Stimulated activated CD8-positive, alpha-beta memory T cell treated with anti-CD3 and anti-CD28 coated beads, Interleukin-15, amount 100 ng/mL, for 1 hour (primary cell): ENCODE data around the gene ITGAL.

Experiments
- DNase-seq: peaks from one replicate; pipeline ENCODE4 v3.0.0-alpha.2; 2020; ENCODE audit warnings: low read depth

Gene ITGAL

DNA sequence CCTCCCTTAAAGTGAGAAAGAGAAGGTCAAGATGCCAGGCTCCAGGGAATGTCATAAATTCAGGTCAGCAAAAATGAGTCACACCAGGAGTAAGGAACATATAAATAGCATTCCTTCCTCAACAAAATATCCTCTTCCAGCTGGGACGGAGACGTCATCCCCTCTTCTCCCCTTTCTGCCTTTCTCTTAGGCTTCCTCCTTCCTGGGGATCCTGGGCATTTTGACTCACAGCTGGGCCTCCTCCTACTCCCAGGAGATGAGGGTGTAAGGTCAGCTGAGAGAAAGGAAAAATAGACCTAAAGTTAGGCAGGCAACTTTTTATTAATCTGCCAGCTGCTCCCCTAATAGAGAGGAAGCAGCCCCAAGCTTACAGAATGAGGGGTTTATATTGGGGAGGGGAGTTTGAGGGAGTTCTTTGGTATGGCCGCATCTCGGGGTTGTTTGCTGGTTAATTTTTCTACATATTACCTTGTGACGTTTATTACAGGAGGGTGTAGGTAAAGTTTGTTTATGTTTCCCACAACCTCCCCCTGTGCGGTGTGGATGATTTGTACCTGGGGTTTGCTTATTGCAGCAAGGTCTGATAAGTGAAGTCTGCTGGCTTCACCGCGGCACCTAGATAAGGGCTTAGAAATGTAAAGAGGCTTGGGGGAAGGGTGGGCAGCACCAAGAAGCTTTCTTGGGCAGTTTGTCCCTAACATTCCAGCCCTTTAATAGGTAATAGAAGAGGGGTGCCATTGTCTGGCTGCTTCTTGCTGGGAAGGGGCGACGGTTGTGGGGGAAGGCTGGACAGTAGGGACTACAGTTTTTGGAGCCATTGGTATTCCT, 69.2 kb downstream of the ITGAL start:
- no peak for DNase-seq

DNA sequence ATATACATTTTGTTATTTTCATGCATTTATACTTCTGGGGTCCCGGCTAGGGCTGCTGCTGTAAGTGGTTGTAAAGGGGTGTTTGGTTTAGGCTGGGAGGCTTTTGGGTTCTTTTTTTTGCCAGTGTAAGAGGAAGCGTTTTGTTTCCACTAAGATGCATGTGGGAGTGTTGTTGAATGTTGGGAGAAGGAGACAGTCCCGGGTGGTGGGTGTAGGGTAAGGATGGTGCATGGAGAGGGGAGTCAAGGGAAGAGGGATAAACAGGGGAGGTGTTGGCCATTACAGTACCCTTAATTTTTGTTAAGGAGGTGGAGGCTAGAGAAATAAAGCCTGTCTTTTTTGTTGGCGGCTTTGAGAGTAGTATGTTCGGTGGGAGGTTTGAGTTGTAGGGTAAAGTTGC, 70.5 kb downstream of the ITGAL start:
- no peak for DNase-seq

DNA sequence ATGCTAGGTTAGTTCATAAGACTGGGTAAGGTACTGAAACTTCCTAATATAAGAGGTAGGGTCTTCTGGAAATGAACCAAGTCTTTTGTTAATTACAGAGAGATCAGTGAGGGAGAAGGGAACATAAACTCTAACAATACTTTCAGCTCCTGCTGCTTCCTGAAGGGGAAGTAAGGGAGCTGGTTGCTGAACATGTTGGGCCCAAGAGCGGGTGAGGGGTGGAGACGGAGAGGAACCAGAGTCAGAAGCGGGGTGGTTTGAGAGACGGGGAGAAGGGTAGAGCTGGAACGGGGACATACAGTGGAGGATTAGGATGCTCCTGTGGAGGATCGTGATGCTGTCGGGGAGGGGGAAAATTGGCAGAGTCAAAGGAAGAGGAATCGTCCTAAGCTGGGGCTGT, 73.6 kb downstream of the ITGAL start:
- no peak for DNase-seq

DNA sequence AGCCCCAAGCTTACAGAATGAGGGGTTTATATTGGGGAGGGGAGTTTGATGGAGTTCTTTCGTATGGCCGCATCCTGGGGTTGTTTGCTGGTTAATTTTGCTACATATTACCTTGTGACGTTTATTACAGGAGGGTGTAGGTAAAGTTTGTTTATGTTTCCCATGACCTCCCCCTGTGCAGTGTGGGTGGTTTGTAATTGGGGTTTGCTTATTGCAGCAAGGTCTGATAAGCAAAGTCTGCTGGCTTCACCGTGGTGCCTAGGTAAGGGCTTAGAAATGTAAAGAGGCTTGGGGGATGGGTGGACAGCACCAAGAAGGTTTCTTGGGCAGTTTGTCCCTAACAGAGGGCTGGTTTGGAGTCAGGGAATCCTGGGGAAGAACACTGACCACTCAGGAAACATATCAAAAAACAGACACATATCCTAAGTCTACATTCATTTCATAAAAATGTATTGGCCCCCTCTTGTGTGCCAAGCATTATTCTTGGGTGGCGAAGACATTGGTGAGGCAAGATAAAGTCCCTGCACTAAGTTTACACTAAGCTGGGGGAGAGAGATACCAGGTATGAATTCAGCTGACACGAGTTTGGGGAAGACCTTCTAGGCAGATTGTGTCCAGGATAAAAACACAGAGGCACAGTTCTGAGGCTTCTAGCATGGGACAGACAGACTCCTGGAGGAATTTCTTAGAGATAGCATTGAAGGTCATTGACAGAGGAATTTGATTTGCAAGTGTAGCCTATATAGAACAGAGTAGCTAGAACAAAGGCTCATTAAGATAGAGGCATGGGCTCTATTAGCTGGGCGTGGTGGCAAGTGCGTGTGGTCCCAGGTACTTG, 76.1 kb downstream of the ITGAL start:
- DNase-seq: no peak

DNA sequence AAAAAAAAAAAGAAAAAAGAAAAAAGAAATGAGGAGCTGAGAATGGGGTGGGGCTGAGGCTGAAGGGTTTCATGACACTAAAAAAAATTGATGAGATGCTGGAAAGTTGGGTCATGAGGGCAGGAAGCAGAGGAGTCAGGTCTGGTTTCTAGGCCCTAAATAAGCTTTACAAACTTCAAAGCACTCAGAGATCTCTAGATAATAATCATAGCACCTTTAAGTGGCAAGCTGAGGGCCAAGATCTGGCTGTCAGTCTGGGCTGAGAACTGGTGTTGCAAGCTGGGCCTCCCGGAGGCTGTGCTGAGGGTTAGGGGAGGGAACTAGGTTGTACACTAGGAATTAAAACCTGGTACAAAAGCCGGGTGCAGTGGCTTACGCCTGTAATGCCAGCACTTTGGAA, 79.2 kb downstream of the ITGAL start:
- no peak for DNase-seq

DNA sequence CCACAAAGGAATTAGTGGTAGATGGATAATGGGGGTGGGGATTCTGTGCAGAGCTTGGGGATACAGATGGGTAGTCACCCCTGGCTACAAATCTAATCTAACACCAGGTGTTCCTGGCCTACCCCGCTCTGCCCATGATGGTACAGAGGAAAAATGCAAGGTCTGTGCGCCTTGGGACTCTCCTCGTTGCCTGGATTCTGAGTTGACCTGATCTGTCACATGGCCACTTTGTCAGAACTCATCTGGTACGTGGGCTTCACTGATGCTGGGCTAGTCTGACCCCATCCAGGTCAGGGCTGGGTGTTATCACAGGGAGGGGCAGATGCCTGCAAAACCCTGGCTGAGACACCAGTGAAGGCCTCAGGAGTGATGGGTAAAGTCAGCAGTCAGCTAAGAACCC, 80.4 kb downstream of the ITGAL start:
- DNase-seq: no peak

DNA sequence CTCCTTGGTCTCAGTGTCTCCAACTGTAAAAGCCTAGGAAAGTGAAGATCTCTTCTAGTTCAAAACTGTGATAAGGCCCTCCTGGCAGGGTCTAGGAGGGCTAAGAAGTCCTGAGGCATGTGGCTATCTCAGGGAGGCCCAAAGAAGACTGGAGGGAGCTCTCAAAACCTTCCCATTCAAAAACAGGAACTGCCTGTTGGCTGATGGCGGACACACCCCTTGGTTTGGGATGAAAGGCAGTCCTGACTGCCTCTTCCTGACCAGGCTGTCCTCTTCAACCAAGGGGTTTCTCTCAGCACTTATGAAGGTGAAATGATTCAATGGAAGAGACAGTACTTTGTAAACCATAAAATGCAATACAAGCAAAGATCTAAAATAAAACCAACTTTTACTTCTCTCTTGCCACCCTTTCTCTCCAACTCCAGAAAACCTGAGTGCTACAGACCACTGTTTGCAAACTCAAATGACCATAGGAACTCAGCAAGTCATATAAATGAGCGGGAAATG, 80.9 kb downstream of the ITGAL start:
- no peak for DNase-seq

DNA sequence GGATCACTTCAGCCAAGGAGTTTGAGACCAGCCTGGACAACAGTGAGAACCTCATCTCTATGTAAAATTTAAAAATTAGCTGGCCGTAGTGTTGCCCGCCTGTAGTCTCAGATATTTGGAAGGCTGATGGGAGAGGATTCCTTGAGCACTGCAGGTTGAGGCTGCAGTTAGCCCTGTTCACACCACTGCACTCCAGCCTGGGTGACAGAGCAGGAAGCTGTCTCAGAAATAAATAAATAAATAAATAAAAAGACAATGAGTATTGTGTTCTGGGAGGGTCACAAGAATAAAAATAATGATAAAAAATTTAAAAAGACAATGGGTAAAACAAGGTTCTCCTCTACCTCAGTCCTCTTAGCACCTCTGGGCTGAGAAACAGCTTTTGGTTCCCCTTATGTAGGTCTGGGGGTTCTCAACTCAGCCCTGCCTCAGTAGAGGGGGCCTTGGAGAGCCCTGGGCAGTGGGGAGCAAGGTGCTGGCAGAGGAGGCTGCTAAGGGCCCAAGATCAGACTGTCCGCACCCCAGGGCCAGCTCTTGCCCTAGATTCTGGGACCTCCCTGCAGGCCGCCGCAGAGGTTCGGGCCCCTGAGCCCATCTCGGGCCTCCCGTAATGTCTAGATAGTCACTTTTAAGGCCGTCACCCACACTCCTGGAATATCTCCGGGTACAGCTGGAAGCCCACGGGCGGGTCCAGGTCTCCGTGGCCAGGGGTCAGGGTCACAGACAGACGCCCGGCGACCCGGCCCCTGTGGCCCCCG, 82.2 kb downstream of the ITGAL start:
- DNase-seq: no peak

DNA sequence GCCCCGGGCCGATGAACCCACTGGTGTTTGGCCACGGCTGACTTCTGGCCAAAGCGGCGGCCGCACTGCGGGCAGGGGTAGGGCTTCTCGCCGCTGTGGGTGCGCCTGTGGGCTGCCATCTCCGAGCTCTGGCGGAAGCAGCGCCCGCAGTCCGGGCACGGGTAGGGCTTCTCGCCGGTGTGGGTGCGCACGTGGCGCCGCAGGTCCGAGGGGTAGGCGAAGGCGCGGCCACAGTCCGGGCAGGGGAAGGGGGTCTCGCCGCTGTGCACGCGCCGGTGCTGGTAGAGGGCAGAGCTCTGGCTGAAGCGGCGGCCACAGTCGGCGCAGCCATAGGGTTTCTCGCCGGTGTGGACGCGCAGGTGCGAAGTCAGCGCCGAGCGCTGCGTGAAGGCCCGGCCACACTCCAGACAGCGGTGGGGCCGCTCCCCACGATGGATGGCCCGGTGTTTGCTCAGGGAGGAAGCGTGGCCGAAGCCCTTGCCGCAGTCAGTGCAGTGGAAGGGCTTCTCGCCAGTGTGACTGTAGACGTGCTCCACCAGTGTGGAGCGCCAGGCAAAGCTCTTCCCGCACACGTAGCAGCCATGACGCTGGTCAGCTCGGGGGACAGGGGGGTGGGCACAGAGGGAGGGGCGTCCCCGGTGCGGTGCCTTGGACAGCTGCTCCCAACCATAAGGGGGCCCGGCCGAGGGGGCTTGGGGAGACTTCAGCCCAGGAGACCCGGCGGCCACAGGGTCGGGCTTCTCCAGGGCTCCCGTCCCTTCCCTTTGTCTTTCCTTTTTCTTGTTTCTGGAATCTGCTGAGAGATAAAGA, 83.0 kb downstream of the ITGAL start:
- no peak for DNase-seq

DNA sequence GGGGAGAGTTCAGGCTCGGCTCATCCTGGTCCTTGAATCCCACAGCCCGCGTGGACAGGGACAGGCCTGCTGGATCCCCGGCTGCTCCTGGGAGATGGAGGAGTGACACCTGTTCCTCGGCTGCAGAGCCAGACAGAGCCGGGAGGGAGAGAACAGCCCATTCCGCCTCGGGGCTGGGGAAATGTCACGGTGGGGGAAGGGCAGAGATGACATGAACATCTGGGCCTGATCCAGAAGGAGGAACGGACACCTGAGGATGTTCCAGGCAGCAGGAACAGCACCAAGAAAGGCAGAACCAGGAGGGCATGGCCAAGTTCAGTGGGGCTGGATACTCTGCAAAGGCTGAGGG, 83.6 kb downstream of the ITGAL start:
- no peak for DNase-seq

DNA sequence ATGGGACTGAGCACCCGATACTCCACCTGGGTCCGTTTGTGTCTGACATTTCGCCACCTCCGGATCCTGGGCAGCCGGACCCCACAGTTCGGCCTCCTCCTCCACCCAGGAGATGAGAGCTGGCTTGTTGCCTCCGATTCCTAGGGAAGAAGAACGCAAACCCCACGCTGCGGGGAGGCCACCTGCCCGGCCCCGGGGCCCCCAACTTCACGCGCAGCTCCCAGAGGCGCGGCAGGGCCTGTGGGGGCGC, 85.1 kb downstream of the ITGAL start:
- DNase-seq: no peak

DNA sequence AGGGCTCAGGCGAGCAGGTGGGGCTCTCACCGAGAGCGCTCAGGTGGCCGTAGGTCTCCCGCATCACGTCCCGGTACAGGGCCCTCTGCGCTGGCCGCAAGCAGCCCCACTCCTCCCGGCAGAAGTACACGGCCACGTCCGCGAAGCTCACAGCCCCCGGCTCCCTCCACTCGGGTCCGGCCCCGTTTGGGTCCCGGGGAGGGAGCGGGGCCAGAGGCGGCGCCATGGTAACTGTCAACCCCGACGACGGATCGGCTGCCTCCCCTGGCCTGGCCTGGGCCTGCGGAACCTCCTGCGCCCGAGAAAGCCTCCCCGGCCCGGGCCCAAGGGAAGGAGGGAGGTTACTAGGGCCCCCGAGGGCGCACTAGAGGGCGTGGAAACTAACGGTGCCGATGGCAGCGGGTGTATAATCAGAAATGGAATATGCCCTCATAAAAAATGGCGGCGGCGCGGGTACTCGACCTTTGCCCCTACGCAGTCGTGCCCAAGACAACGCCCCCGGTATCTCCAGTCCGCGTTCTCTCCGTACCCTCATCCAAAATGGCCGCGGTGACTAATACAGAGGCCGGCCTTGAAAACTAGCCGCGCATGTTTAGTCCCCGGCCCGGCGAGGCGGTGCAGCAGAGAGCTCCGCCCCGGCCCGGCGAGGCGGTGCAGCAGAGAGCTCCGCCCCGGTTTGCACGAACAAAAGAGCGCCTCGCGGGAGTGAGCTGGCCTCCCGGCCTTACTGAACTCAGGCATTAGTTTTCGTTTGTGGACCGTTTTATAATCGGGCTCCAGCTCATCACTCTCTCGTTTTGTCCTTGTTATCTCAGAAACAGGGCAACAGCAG, 85.6 kb downstream of the ITGAL start, which contains the start of gene ZNF764:
Gene ZNF764 (minus strand): TSS at position 418 of the 832 bp plus-strand sequence. CDS start 192 bp downstream, at position 226.
- DNase-seq: peak; percentile 93

DNA sequence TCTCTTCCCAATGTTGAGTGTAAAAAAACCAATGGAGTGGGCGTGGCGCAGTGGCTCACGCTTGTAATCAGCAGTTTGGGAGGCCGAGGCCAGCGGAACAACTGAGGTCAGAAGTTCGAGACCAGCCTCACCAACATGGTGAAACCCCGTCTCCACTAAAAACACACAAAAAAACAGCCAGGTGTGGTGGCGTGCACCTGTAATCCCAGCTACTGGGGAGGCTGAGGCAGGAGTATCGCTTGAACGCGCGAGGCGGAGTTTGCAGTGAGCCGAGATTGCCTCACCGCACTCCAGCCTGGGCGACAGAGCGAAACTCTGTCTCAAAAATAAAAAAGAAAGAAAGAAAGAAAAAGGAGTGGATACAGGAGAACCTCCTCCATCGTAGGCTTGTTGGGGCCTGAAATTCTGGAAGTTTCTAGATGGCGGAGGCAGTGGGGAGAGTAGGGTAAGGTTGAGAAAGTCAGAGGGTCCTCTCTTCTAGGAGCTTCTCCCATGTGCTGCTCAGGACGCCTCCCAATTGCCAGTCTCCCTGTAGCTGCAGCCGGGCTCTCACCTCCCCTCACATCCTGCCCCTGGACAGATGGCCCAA, 86.3 kb downstream of the ITGAL start:
- DNase-seq: no peak

DNA sequence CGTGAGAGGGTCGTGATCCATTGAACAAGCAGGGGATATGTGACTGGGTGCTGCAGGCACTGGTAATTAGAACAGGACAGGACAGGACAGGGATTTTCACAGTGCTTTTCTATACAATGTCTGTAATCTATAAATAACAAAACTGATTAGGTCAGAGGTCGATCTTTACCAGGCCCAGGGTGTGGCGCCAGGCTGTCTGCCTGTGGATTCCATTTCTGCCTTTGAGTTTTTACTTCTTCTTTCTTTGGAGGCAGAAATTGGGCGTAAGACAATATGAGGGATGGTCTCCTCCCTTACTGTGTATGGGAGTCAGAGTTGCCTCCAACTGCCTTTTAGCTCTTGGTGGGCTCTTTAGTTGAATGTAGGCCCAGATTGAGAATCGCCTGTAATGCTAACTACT, 87.1 kb downstream of the ITGAL start:
- DNase-seq: no peak

DNA sequence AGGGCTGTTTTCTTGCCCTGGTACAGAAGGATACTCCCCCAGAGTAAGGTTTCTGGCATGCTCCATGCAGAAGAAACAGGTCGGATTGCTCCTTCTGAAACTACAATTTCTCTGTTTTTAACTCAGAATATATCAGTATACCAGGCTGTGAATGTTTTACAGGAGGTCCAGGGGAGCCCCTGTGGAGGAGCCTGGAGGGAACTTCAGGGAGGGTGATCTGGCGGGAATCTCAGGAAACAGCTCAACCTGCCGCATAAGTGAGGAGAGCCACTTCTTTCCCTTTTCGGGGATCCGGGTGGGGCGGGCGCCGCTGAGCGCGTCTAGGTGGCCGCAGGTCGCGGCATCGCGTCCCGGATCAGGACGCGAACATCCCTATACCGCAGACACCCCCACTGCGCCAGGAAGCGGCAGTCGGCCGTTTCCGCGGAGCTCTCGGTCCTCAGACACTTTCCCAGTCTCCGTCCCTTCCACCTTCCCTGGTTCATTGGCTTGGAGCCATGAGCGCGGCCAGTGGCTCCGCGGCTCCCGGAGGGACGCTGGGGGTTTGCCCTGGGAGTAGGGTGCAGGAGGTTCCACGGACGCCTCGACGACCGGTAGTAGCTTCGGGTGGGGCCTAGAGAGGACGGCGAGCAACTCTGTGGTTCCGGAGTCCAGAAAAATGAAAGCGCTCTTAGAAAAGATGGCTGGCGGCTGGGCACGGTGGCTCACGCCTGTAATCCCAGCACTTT, 88.7 kb downstream of the ITGAL start:
- DNase-seq: no peak

DNA sequence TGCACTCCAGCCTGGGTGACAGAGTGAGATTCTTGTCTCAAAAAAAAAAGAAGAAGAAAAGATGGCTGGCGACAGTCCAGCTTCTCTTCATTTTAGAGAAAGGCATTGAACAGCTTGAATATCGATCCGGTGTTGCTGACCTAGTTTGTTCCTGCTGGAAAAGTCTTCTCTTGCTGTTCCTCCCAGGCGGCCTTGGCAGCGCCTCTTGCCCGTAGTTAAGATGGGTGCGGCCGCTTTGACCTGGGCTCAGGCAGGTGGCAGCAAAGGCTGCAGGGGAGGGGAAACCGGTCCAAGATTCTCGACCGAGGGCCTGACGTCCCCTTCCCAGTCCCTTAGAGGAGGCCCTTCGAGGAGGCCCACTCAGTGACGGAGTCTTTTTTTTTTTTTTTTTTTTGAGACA, 89.5 kb downstream of the ITGAL start:
- DNase-seq: no peak

DNA sequence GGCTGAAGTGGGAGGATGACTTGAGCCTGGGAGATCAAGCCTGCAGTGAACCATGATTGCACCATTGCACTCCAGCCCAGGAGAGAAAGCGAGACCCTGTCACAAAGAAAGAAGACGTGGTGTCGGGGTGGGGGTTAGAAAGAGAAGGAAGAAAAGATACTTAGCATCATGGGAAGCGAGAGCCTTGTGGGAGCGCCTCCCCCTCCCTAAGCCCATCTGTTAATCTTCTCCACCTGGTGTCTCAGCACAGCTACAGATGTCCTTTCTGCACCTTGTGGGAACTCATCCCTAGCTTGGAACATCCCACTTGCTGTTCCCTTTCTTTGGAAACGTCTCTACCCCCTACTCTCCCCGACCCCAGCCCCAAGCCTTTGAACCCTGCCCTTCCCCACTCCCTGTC, 93.0 kb downstream of the ITGAL start:
- no peak for DNase-seq

DNA sequence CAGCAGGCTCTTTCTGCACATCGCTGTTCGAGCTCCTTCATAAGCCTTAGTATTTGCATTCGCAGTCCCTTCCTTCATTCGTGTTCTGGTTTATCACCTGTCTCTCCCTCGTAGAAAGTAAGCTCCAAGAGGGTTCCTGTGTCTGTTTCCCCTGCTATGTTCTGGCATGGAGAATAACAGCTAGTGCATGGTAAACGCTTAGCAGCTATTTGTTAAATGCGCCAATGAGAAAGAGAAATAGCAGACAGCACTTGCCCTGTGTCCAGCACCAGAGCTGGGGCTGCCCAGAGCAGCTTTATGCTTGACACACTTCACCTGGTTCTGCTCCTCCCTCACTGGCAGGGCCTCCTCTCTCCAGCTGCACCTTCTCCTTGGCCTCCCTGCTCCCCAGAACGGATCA, 93.4 kb downstream of the ITGAL start:
- DNase-seq: no peak

DNA sequence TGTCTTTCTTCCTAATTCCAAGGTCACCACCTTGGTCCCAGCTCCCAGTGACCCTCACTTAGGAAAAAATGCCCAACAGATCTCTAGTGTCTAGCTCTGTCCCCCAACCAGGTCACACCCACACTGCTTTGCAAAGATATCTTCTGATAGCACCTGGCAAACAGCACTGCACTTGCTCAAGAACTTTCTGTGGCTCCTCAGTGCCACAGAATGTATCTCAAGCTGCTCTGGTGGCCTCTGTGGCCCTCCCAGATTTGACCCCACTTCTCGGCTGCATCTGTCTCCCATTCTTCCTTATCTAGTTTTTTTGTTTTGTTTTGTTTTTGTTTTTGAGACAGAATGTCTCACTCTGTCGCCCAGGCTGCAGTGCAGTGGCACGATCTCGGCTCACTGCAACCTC, 94.0 kb downstream of the ITGAL start:
- no peak for DNase-seq
